ENCODE data around the gene SAP30BP. TPM values are rescaled to one million over a fixed set of nuclear protein-coding genes. Genes with fewer than 3 reads are reported as not detected.

Gene SAP30BP
- total RNA-seq, 1 experiment from 2014 or later: 162 TPM

GRCh38 chr17:75729351-75729750, 62.2 kb downstream of the SAP30BP start:
- in situ Hi-C loops (cut with HindIII; ENCODE audit: low sequenced_read_pairs): no loop called here

GRCh38 chr17:75730065-75730464, 62.9 kb downstream of the SAP30BP start:
- in situ Hi-C loops (cut with HindIII; ENCODE audit: low sequenced_read_pairs): no loop called here

More at GRCh38 chr17:75729351-75729750, 62.2 kb downstream of the SAP30BP start:
- no peak for DNase-seq (ENCODE audit: low spot score)

GRCh38 chr17:75731086-75731715, 64.1 kb downstream of the SAP30BP start:
- in situ Hi-C loops (cut with HindIII; ENCODE audit: low sequenced_read_pairs): no loop called here
- no peak for DNase-seq (ENCODE audit: low spot score)

More at GRCh38 chr17:75730065-75730464, 62.9 kb downstream of the SAP30BP start:
- DNase-seq (ENCODE audit: low spot score): no peak

GRCh38 chr17:75731716-75732498, 64.8 kb downstream of the SAP30BP start:
- in situ Hi-C loops (cut with HindIII; ENCODE audit: low sequenced_read_pairs): no loop called here
- no peak for DNase-seq (ENCODE audit: low spot score)

GRCh38 chr17:75733471-75733870, 66.3 kb downstream of the SAP30BP start:
- in situ Hi-C loops (cut with HindIII; ENCODE audit: low sequenced_read_pairs): no loop called here

GRCh38 chr17:75734674-75735294, 67.6 kb downstream of the SAP30BP start:
- in situ Hi-C loops (cut with HindIII; ENCODE audit: low sequenced_read_pairs): no loop called here

More at GRCh38 chr17:75733471-75733870, 66.3 kb downstream of the SAP30BP start:
- DNase-seq (ENCODE audit: low spot score): no peak

GRCh38 chr17:75736173-75736835, 69.2 kb downstream of the SAP30BP start:
- in situ Hi-C loops (cut with HindIII; ENCODE audit: low sequenced_read_pairs): no loop called here
- no peak for DNase-seq (ENCODE audit: low spot score)

More at GRCh38 chr17:75734674-75735294, 67.6 kb downstream of the SAP30BP start:
- DNase-seq (ENCODE audit: low spot score): no peak

- no peak for DNase-seq (ENCODE audit: low spot score)
- in situ Hi-C loops (cut with HindIII; ENCODE audit: low sequenced_read_pairs): no loop called here
Measured at GRCh38 chr17:75737133-75737962, 70.2 kb downstream of the SAP30BP start.

GRCh38 chr17:75738218-75738802, 71.2 kb downstream of the SAP30BP start:
- no peak for DNase-seq (ENCODE audit: low spot score)
- in situ Hi-C loops (cut with HindIII; ENCODE audit: low sequenced_read_pairs): no loop called here

GRCh38 chr17:75739174-75739573, 72.0 kb downstream of the SAP30BP start:
- no peak for DNase-seq (ENCODE audit: low spot score)
- in situ Hi-C loops (cut with HindIII; ENCODE audit: low sequenced_read_pairs): no loop called here

GRCh38 chr17:75739801-75740200, 72.7 kb downstream of the SAP30BP start:
- in situ Hi-C loops (cut with HindIII; ENCODE audit: low sequenced_read_pairs): no loop called here
- DNase-seq (ENCODE audit: low spot score): no peak

GRCh38 chr17:75740215-75740614, 73.1 kb downstream of the SAP30BP start:
- DNase-seq (ENCODE audit: low spot score): no peak
- in situ Hi-C loops (cut with HindIII; ENCODE audit: low sequenced_read_pairs): no loop called here

- in situ Hi-C loops (cut with HindIII; ENCODE audit: low sequenced_read_pairs): no loop called here
- DNase-seq (ENCODE audit: low spot score): no peak
Measured at GRCh38 chr17:75740631-75741077, 73.5 kb downstream of the SAP30BP start.

GRCh38 chr17:75742337-75742736, 75.2 kb downstream of the SAP30BP start:
- DNase-seq (ENCODE audit: low spot score): no peak
- in situ Hi-C loops (cut with HindIII; ENCODE audit: low sequenced_read_pairs): no loop called here

- in situ Hi-C loops (cut with HindIII; ENCODE audit: low sequenced_read_pairs): no loop called here
- DNase-seq (ENCODE audit: low spot score): no peak
Measured at GRCh38 chr17:75743625-75744206, 76.6 kb downstream of the SAP30BP start.

GRCh38 chr17:75748706-75749105, 81.6 kb downstream of the SAP30BP start:
- DNase-seq (ENCODE audit: low spot score): no peak
- in situ Hi-C loops (cut with HindIII; ENCODE audit: low sequenced_read_pairs): no loop called here

GRCh38 chr17:75749545-75750389, 82.6 kb downstream of the SAP30BP start:
- peak; percentile 85 for DNase-seq (ENCODE audit: low spot score)
- in situ Hi-C loops (cut with HindIII; ENCODE audit: low sequenced_read_pairs): no loop called here

Data from G401 (cell line).